Measurements from ENCODE around the gene RFX1.

The RFX1 gene

DNA sequence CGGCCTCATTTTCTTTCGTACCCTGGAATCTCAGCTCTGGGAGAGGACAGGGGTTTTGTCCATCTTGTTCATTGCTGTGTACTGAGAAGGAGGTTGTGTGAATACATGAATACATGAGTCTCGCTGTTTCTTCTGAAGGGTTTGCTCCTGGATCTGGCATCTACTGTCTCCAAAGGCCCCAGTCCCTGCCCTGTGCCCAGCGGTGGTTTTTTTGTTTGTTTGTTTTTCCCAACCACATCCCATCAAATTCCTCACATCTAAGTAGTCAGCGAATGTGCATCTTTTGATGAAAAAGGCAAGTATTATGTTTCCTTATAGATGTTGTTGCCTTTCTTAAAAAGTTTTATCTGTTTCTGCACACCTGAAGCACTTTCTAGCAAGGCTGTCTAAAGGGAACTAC is 41.3 kb downstream of the RFX1 start:
- TF ChIP-seq GATA2 (IDR thresholded peaks at IDR 0.05; ENCODE audit: low read depth, low read length) (no peak), GATA3 (IDR thresholded peaks at IDR 0.05; ENCODE audit: low read depth, low read length) (no peak)

DNA sequence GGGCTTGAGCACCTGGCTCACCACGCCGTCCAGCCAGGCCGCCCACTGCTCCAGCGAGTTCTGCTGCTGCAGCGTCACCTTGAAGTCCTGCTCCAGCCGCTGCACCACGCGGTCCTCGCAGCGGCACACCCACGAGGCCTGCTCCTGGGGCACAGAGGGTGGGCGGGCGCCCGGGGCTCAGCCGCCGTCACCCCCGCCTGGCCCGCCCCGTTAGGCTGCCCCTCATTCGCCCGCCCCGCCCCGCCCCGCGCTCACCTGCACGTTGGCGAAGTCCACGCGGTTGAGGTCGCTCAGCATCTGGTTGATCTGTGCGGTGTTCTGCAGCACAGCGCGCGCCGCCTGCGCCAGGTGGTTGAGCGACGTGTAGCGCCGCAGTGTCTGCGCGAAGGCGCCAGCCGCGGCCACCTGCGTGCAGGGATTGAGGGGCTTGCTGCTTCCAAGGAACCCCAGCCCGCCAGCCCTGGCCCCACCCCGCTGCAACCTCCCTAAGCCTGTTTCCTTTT is 42.5 kb downstream of the RFX1 start:
- no peak for TF ChIP-seq GATA3 (IDR thresholded peaks at IDR 0.05; ENCODE audit: low read depth, low read length)

DNA sequence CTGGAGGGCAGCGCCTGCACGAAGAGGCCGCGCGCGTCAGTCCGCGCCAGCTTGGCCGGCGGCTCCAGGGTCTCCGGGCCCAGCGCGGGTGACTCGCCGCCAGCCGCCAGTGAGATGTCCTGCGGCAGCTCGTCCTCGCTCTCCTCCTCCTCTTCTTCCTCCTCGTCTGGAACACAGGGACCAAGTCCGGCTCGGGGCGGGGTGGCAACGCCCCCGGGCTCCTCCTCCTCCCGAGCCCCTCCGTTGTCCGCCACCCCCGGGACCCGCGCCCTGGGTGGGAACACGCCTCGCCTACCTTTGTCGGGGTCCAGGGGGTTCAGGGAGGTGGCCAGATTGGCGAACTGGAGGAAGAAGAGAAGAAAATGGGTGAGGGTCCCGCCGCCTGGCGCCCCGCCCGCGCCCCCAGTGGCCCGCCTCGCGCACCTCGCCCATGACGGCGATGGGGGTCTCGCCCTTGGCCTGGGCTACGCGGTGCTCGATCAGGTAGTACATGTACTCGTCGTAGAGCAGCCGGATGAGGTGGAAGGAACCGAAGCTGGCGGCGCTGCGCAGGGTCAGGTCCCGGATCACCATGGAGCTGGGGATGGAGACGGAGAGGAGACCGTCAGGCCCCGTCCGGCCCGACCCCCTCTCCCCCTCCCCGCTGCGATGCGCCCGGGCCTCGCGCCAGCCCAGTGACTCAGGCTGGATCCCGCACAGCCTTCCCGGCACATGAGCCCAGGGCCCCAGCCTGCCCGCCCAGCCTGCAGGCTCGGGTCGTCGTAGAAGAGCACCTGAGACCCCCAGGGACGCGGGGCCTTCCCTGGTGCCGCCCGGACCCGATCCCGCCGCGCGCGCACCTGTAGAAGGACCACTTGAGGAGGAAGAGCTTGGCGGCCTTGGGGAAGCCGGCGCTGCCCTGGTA is 43.2 kb downstream of the RFX1 start:
- no peak for TF ChIP-seq GATA2 (IDR thresholded peaks at IDR 0.05; ENCODE audit: low read depth, low read length)

DNA sequence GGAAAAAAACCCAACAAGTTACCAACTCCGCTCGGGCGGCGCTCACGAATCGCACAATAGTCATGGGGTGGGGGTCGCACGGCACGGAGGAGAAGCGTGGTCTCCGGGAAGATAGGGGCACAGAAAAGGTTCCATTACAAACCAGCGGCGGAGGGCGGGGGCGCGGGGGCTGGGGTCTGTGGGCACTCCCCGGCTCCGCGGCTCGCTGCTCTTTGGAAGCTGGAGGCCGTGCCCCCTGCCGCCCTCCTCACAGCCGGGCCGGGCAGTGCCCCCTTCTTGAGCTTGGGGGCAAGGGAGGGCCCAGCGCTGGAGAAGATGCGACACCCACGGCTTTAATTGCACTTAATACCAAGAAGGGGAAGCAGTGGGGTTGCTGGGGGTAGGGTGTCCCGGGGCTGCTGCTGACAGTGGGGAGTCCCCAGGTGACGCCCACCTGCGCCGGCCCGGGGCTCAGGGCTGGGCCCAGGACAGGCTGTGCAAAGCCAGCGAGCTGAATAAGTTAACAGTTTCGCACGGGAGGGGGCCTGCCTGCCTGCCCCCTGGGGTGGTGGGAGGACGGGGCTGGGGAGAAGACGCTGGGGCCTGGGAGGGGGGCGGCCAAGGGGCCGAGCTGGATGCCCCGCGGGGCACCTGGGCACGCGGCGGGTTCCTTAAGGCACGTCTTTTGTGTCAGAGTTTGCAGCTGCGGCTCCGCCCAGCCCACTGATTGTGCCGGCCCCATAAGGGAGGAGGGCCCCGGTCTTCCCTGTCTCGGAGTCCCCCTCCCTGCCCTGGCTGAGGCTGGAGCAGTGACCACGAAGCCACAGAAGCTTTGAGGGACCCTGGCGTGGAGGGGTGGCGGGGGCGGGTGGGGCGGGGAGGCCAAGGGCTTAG is 44.1 kb downstream of the RFX1 start:
- TF ChIP-seq GATA3 (IDR thresholded peaks at IDR 0.05; ENCODE audit: low read depth, low read length), result no peak
- TF ChIP-seq GATA2 (IDR thresholded peaks at IDR 0.05; ENCODE audit: low read depth, low read length), result no peak

DNA sequence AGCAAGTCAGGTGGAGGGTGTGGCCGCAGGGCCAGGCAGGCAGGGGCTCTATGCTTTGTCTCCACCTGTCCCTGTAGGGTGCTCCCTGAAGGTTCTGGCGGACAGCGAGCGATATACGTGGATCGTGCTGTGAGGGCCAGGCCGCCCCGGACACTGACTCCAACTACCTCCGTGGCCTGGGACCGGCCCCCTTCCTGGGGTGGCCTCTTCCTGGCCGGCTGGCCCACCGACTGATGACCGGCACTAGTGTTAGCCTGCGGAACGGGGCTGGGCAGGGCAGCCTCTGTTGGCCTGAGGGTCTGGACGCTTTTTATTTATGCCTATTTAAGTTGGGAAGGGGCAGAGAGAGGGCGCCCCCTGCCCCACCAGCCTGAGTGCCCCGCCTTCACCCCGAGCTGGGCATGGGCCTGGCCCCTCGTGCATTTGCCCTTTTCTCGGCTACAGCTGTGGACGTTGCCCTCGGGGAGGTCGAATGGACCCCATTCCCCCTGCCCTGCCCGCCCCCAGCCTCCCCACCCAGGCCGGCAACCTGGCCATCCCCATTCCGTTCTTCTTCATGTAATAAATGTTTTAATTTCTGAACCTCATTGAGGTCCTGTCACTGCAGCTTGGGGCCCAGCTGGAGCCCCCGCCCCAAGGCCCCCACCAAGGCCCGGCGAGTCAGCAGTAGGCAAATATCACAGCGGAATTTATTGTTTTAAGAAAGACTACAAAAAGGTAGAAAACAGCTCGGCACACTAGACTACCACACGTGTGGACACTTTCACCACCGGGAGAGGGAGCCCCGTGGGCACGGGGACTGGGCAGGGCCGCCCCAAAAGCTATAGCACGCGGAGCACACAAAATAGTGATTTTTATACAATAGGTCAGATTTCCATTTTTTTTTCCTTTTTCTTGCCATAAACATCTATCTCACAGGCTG is 45.0 kb downstream of the RFX1 start:
- TF ChIP-seq GATA2 (IDR thresholded peaks at IDR 0.05; ENCODE audit: low read depth, low read length), result no peak
- TF ChIP-seq GATA3 (IDR thresholded peaks at IDR 0.05; ENCODE audit: low read depth, low read length), result no peak

DNA sequence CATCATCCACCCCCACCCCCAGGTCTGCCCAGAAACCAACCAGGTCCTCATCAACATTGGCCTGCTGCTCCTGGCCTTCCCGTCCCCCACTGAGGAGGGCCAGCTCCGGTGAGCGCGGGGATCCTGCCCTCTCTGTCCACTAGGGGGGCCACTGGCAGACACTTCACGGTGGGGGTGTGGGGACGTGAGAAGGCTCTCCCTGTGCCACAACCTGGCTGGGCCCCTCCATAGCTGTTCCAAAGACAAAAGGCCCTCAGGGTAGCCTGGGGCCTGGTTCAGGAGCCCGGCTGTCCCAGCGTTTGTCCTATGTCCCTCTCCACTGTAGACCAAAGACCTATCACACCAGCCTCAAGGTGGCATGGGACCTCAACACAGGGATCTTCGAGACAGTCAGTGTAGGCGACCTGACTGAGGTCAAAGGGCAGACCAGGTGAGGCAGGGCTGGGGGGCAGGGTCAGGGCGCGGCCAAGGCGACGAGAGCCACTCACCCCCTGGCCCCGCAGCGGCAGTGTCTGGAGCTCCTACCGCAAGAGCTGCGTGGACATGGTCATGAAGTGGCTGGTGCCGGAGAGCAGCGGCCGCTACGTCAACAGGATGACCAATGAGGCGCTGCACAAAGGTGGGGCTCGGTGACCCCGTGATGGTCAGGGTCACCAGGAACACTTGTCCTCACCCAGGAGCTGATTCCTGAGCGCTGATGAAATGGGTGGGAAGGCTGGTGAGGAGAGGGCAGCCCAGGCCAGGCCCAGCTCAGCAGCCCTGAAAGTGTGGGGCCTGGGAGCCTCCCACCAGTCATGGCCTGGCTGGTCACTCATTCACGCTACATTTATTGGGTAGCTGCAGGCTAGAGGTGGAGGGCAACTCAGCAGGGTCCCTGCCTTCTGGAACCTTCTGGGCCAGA is 45.9 kb downstream of the RFX1 start:
- TF ChIP-seq GATA2 (IDR thresholded peaks at IDR 0.05; ENCODE audit: low read depth, low read length) (no peak), GATA3 (IDR thresholded peaks at IDR 0.05; ENCODE audit: low read depth, low read length) (no peak)

DNA sequence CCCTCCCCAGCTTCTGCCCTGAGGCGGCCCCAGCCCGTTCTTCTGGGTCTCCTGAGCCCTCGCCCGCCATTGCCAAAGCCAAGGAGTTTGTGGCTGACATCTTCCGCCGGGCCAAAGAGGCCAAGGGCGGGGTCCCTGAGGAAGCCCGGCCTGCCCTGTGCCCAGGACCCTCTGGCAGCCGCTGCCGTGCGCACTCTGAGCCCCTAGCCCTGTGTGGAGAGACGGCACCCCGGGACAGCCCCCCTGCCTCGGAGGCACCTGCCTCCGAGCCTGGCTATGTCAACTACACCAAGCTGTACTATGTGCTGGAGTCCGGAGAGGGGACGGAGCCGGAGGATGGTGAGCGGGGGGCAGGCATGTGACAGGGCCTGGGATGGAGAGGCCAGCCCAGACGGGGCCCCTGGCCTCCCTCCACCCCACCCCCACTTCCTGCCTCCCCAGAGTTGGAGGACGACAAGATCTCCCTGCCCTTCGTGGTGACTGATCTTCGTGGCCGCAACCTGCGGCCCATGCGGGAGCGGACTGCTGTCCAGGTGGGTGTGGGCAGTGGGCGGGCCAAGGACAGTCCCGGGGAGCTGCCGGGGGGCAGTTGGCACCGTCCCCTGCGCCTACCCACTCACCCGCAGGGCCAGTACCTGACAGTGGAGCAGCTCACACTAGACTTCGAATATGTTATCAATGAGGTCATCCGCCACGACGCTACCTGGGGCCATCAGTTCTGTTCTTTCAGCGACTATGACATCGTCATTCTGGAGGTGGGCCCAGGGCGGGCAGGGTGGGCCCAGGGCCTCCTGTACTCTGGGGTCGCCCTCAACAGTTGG is 46.8 kb downstream of the RFX1 start:
- TF ChIP-seq GATA2 (IDR thresholded peaks at IDR 0.05; ENCODE audit: low read depth, low read length) (no peak), GATA3 (IDR thresholded peaks at IDR 0.05; ENCODE audit: low read depth, low read length) (no peak)

DNA sequence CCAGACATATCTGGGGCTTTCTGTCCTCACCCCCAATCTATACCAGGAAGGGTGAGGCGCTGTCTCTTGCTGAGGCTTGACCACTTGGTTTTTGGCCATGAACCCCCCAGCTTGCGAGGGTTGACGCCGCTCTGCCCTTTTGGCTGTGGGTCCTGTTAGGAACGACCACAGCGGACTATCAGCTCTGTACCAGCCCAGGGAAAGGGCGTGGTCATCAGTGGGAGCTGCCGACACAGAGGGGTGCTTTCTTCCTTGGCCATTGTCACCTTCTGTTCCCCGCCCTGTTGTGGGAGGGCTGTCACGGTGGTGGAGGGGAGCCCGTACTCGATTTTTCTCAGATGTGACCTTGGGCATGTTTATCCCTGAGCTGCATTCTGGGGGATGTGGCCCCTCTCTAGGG is 48.1 kb downstream of the RFX1 start:
- TF ChIP-seq GATA2 (IDR thresholded peaks at IDR 0.05; ENCODE audit: low read depth, low read length) (no peak), GATA3 (IDR thresholded peaks at IDR 0.05; ENCODE audit: low read depth, low read length) (no peak)

DNA sequence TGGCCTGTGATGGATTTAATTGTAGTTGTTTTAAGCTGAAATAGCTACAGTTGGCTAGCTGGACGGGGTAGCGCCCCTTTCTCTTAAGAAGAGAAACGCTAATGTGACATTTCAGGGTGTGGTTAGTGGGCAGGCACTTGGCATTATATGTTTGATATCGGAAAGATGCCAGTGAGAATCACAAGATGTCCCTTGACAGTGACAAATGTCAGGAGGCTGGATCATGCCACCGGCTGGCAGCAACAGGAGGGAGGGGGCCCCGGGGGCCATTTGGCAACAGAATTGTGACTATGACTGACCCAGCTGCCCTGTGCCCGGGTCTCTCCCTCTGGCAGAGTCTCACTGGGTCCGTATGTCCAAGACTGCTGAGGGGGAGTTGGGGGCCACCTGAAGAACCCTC is 49.1 kb downstream of the RFX1 start:
- TF ChIP-seq GATA2 (IDR thresholded peaks at IDR 0.05; ENCODE audit: low read depth, low read length), result no peak
- TF ChIP-seq GATA3 (IDR thresholded peaks at IDR 0.05; ENCODE audit: low read depth, low read length), result no peak

DNA sequence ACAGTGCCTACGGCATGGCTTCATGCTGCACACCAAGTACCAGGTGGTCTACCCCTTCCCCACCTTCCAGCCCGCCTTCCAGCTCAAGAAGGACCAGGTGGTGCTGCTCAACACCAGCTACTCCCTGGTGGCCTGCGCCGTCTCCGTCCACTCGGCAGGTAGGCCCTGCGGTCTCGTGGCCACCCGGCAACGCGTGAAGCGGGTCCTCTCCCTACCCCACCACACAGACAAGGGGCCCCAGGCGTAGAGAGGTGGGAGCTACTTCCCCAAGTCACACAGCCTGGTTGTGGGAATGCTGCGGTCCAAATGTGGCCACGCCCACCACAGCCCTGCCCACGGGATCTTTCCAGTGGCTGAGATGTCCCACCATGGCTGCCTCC is 49.8 kb downstream of the RFX1 start:
- TF ChIP-seq GATA3 (IDR thresholded peaks at IDR 0.05; ENCODE audit: low read depth, low read length) (no peak), GATA2 (IDR thresholded peaks at IDR 0.05; ENCODE audit: low read depth, low read length) (no peak)

DNA sequence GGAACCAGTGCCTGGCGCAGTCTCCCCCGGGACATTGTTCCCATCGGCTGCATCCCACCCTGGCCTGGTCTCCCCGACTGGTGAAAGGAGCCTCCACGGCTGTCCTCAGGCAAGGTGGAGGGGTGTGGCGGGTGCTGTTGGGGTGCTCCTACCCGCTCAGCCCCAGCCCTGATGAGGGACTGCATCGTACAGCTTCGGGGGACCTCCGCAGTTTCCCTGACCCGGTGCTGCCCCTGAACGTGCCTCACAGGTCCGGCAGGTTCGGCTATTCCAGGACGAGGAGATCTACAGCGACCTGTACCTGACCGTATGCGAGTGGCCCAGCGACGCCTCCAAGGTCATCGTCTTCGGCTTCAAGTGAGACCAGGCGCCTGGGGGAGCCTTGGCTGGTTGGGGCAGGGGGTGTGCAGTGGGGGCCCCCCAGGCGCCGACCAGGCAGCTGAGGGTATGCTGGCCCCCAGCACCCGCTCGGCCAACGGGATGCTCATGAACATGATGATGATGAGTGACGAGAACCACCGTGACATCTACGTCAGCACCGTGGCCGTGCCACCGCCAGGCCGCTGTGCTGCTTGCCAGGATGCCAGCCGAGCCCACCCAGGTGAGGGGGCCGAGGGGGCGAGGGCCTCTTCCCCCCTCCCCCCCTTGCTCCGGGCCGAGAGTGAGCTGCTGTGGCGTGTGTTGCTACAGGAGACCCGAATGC is 50.3 kb downstream of the RFX1 start:
- TF ChIP-seq GATA2 (IDR thresholded peaks at IDR 0.05; ENCODE audit: low read depth, low read length) (no peak), GATA3 (IDR thresholded peaks at IDR 0.05; ENCODE audit: low read depth, low read length) (no peak)
